Natural killer cell treated with Interleukin-12 subunit alpha and Interleukin-12 subunit beta and Interleukin-15 and Interleukin-18, amount 100 ng/mL, for 72 hours (primary cell): ENCODE measurements around the gene TUFM. TPM values are rescaled to one million over a fixed set of nuclear protein-coding genes. Genes with fewer than 3 reads are reported as not detected.
A peak's percentile ranks its signal among the peaks of the same experiment; 100 is the strongest.
"Not testable (repeated sequence)": the region's sequence is repeated elsewhere in the genome, so short reads cannot be mapped to it uniquely, and the experiment has no call there.

Source experiments
- ATAC-seq, 2 donors: fragments of 150-1000 bp; cut with Tn5 transposase in 1 of 2; sonication (Bioruptor Pico), chemical (Tn5 transposase) in 1 of 2; 2 replicates each; pipeline ENCODE4 v1.10.0; 2021
- DNase-seq: peaks from one replicate; pipeline ENCODE4 v3.0.0; 2022; ENCODE audit warnings: low spot score
- H3K27ac Mint-ChIP-seq, 2 donors: 1 replicate in 1 of 2; 2 replicates in 1 of 2; pipeline ENCODE4 v1.8.0; 2022; ENCODE audit warnings: mixed read lengths in 2 of 2, mild to moderate bottlenecking in 1 of 2, moderate library complexity in 1 of 2
- H3K27me3 Mint-ChIP-seq, 2 donors: 1 replicate in 1 of 2; 2 replicates in 1 of 2; pipeline ENCODE4 v1.8.0; 2022; ENCODE audit warnings: mixed read lengths in 2 of 2
- H3K36me3 Mint-ChIP-seq: one replicate; pipeline ENCODE4 v1.8.0; 2022; ENCODE audit warnings: mixed read lengths
- H3K4me1 Mint-ChIP-seq, 2 donors: 1 replicate in 1 of 2; 2 replicates in 1 of 2; pipeline ENCODE4 v1.8.0; 2022; ENCODE audit warnings: low read depth in 2 of 2, mixed read lengths in 2 of 2, mild to moderate bottlenecking in 1 of 2
- H3K4me3 Mint-ChIP-seq: one replicate; pipeline ENCODE4 v1.8.0; 2022; ENCODE audit warnings: mixed read lengths
- H3K9me3 Mint-ChIP-seq: 2 replicates; pipeline ENCODE4 v1.8.0; 2022; ENCODE audit warnings: mixed read lengths
- total RNA-seq, 2 donors: library from RNA; stranded (reverse); gene quantifications; one replicate each; pipeline ENCODE4 v1.2.3, GENCODE V29; 2022

The TUFM gene
- total RNA-seq, 2 donors from 2014 or later, result 183 to 358 TPM

DNA sequence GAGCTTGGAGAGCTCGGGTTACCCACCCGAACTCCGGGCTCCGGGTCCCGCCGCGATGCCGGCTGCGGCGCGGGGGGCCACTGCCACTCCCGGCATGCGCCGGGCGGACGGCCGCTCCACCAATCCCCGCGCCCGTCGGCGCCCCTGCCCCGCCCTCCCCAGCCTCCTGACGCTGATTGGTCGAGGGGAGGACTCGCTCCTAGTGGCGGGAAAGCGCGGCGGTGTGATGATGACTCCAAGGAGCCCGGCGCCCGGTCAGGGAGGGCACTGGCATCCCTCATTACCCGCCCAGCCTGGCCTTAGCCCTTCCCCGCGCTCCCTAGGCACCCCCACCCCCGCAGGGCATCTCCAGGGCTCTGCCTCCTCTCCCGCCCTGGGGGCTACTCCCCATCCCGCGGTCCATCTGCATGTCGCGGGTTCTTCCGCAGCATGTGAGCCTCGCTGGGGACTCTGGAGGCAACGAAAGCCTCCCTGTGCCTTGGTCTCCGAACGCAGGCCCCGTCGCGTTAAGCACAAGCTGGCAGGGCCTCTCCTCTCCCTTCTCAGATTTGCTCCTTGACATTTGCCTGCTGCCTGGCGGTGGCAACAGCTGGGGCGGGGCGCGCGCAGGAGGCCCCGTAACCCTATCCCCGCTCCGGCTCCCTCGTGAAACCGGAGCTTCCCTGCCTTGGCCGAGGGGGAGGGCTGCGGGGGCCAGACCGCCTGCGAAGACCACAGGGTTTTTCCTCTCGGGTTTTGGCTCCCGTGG, 33.9 kb upstream of the TUFM start:
- H3K4me1 Mint-ChIP-seq, result peaks cover 21 to 27% of the 10 kb centered on the region in 2 donors
- no peak overlapping the region for H3K27ac Mint-ChIP-seq
- peaks cover 5 to 7% of the 10 kb centered on the region in 2 donors for H3K27me3 Mint-ChIP-seq
- peaks cover 4% of the 10 kb centered on the region for H3K36me3 Mint-ChIP-seq
- ATAC-seq (peak; percentile 96 to 98), DNase-seq (peak; percentile 88)
- peak overlapping the region; percentile 84 for H3K4me3 Mint-ChIP-seq
- H3K9me3 Mint-ChIP-seq, result no peaks in the 10 kb centered on the region

DNA sequence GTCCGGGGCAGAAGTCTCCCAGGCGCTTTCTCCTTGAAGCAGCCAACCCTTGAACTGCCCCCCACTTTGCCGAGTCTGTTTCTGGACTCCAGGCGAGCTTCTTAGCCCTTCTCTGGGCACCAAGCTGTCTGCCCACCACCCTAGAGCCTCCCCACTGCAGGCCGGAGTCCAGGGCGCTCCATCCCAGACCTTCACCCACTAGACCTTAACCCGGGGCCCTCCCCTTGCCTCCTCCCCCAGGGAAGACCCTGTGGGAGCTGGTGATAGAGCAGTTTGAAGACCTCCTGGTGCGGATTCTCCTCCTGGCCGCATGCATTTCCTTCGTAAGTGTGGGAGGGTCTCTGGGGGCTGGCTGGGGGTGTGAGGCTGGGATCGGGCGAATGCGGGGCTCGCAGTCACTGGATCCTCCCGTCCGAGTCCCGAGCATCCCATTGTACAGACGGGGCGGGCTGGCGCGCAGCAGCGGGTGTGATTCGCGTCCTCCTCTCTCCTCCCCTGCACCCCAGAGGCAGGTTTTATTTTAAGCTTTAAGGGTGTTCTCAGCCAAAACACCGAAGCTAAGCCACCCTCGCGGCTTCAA, 33.2 kb upstream of the TUFM start:
- Mint-ChIP-seq H3K4me3 (peak overlapping the region; percentile 84), H3K27me3 (peaks cover 5 to 7% of the 10 kb centered on the region in 2 donors)

DNA sequence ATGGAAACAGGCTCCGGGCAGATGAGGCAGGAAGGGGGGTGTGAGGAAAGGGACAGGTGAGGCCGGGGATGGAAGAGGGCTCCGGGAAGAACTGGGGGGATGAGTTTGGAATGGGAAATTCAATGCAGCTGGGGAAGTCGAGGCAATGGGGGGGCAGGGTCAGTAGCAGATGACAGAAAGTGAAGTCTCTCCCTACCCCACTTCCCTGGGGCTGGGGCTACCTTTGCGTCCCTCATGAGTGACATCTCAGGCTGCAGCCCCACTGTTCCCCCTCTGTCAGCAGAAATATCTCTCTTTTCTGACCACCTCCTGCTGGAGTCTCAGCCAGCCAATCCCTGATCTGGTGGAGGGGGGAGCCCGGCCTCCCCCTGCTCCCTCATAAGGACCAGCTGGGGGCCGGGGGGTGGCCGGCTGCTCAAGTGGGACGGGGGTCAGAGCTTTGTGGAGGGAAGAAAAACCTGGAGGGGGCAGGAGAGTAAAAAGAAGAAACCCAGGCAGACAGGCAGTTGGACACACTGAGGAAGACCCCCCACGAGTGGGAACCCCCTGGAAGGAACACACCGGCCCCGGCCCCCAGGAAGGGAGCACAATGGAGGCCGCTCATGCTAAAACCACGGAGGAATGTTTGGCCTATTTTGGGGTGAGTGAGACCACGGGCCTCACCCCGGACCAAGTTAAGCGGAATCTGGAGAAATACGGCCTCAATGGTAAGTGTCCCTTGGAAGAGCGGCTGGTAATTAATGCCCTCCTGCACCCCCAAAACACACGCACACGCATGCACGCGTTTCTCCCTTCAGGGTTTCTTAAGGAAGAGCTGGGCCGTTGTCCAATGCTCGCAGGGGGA, 32.2 kb upstream of the TUFM start, which contains the start of gene ATP2A1:
TSS of gene ATP2A1 (plus strand) at position 406 of the 844 bp plus-strand sequence. CDS start at position 590, 184 bp downstream.
- H3K9me3 Mint-ChIP-seq, result no peaks in the 10 kb centered on the region

More for the DNA sequence above, 33.2 kb upstream of the TUFM start:
- Mint-ChIP-seq H3K36me3 (peaks cover 4% of the 10 kb centered on the region), H3K9me3 (no peaks in the 10 kb centered on the region), H3K4me1 (peaks cover 21 to 27% of the 10 kb centered on the region in 2 donors), H3K27ac (no peak overlapping the region)
- DNase-seq (no peak), ATAC-seq (peak; percentile 56 to 60)

GRCh38 chr16:28877655-28878000, 31.5 kb upstream of the TUFM start:
- DNase-seq (no peak), ATAC-seq (no peak)
- Mint-ChIP-seq H3K27ac (no peak overlapping the region), H3K36me3 (peaks cover 4% of the 10 kb centered on the region), H3K9me3 (no peaks in the 10 kb centered on the region), H3K4me3 (peak overlapping the region; percentile 21), H3K4me1 (peaks cover 21 to 27% of the 10 kb centered on the region in 2 donors), H3K27me3 (peaks cover 5 to 7% of the 10 kb centered on the region in 2 donors)

More for the DNA sequence above, 32.2 kb upstream of the TUFM start, which contains the start of gene ATP2A1:
- Mint-ChIP-seq H3K4me1 (peaks cover 21 to 27% of the 10 kb centered on the region in 2 donors), H3K4me3 (peak within 1 kb of the TSS; percentile 84), H3K27ac (no peak within 1 kb of the TSS), H3K27me3 (peaks cover 5 to 7% of the 10 kb centered on the region in 2 donors), H3K36me3 (peaks cover 4% of the 10 kb centered on the region)
- DNase-seq (no peak), ATAC-seq (no peak)

GRCh38 chr16:28876973-28877654, 31.0 kb upstream of the TUFM start:
- Mint-ChIP-seq H3K27ac (no peak overlapping the region), H3K27me3 (peaks cover 5 to 7% of the 10 kb centered on the region in 2 donors), H3K9me3 (no peaks in the 10 kb centered on the region), H3K4me1 (peaks cover 21 to 27% of the 10 kb centered on the region in 2 donors), H3K4me3 (no peak overlapping the region), H3K36me3 (peaks cover 4% of the 10 kb centered on the region)
- peak in 1 of 2 donors; percentile 29 for ATAC-seq
- DNase-seq, result no peak

DNA sequence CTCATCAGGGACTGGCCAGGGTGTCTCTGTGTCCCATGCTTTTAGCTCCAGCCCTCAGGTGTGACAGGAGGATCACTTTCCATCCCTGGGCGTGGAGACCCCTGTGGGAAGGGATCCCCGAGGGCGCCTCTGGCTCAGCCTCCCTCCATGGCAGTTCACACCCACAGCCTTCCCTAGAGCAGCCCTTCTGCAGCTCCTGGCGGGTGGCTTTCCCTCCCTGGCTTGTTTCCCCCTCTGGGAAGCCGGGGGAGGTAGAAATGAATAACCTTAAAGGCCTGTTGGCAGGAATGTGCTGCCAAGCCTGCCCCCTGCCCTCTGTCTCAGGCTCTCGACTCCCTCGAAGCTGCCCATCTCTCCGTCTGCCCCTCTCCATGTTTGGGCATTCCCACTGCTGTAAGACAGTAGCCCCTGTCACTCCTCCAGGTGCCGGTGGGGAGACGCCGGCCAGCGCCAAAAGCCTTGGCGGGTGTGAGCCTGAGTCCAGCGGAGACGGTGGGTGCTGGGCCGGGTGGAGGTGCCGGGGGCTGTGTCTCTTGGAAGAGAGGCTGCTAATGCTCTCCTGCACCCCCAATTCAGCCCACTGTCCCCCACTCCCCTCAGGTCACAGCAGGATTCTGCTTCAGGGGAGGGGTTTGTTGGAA, 30.0 kb upstream of the TUFM start:
- H3K9me3 Mint-ChIP-seq, result no peaks in the 10 kb centered on the region

GRCh38 chr16:28875134-28876018, 29.2 kb upstream of the TUFM start:
- H3K27ac Mint-ChIP-seq, result no peak overlapping the region
- no peaks in the 10 kb centered on the region for H3K9me3 Mint-ChIP-seq
- no peak for ATAC-seq
- peaks cover under 1% of the 10 kb centered on the region for H3K36me3 Mint-ChIP-seq
- DNase-seq, result no peak
- no peaks in the 10 kb centered on the region for H3K27me3 Mint-ChIP-seq
- no peak overlapping the region for H3K4me3 Mint-ChIP-seq
- peaks cover 13 to 17% of the 10 kb centered on the region in 2 donors for H3K4me1 Mint-ChIP-seq

More for the DNA sequence above, 30.0 kb upstream of the TUFM start:
- Mint-ChIP-seq H3K27ac (no peak overlapping the region), H3K27me3 (peaks cover 2 to 4% of the 10 kb centered on the region in 2 donors), H3K36me3 (peaks cover 2% of the 10 kb centered on the region), H3K4me3 (no peak overlapping the region), H3K4me1 (peaks cover 19 to 23% of the 10 kb centered on the region in 2 donors)
- DNase-seq (no peak), ATAC-seq (no peak)

- H3K4me3 Mint-ChIP-seq, result no peak overlapping the region
- DNase-seq, result no peak
- H3K27me3 Mint-ChIP-seq, result no peaks in the 10 kb centered on the region
- H3K27ac Mint-ChIP-seq, result no peak overlapping the region
- peaks cover 12 to 16% of the 10 kb centered on the region in 2 donors for H3K4me1 Mint-ChIP-seq
- H3K36me3 Mint-ChIP-seq, result peaks cover 11% of the 10 kb centered on the region
- no peaks in the 10 kb centered on the region for H3K9me3 Mint-ChIP-seq
- ATAC-seq, result no peak
Measured at GRCh38 chr16:28874406-28874805, 28.3 kb upstream of the TUFM start.

GRCh38 chr16:28873543-28874201, 27.5 kb upstream of the TUFM start:
- no peak overlapping the region for H3K4me3 Mint-ChIP-seq
- H3K9me3 Mint-ChIP-seq, result no peaks in the 10 kb centered on the region
- peaks cover 8 to 9% of the 10 kb centered on the region in 2 donors for H3K4me1 Mint-ChIP-seq
- H3K27me3 Mint-ChIP-seq, result no peaks in the 10 kb centered on the region
- H3K36me3 Mint-ChIP-seq, result peaks cover 11% of the 10 kb centered on the region
- peak; percentile 69 to 77 for ATAC-seq
- peak; percentile 74 for DNase-seq
- H3K27ac Mint-ChIP-seq, result no peak overlapping the region

DNA sequence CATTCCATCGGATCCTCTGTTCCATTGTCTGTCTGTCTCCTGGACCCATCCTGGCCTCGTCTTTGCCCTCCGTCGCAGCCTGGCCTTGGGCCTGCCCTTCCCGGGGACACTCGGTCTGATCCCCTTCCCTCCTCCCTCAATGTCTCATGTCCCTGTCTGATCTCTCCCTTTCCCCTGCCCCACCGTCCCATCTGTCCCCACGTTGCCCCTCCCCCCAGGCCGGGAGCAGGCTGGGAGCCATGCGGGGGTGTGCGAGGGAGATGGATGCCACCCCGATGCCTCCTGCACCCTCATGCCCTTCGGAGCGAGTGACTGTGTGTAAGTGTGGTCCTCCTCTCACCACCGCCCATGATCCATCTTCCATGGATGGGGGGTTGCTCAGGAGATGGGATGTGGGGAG, 26.8 kb upstream of the TUFM start:
- Mint-ChIP-seq H3K4me1 (peaks cover 3 to 8% of the 10 kb centered on the region in 2 donors), H3K27ac (no peak overlapping the region), H3K4me3 (no peak overlapping the region), H3K9me3 (no peaks in the 10 kb centered on the region), H3K36me3 (peaks cover 11% of the 10 kb centered on the region), H3K27me3 (no peaks in the 10 kb centered on the region)
- DNase-seq (no peak), ATAC-seq (no peak)

DNA sequence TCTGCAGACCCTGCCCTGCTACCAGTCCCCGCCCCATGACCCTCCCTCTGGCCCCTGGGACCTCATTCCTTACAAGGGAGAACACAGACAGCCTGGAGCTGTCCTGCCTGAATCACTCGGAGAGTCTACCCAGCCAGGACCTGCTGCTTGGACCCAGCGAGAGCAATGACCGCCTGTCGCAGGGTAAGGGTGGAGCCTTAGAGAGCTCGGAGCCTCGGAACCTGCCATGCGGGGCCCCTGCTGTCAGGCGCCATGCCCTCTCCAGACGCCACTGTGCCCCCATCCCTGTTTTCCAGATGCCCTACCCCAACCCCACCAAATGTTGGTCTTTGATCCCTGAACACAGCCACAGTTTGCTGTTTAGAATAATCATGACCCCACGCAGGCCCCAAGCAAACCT, 23.1 kb upstream of the TUFM start:
- H3K9me3 Mint-ChIP-seq, result no peaks in the 10 kb centered on the region
- ATAC-seq (no peak), DNase-seq (peak; percentile 60)
- H3K4me1 Mint-ChIP-seq, result peaks cover 16 to 18% of the 10 kb centered on the region in 2 donors
- H3K27me3 Mint-ChIP-seq, result no peaks in the 10 kb centered on the region
- H3K4me3 Mint-ChIP-seq, result no peak overlapping the region
- H3K36me3 Mint-ChIP-seq, result peaks cover 11% of the 10 kb centered on the region
- no peak overlapping the region for H3K27ac Mint-ChIP-seq

DNA sequence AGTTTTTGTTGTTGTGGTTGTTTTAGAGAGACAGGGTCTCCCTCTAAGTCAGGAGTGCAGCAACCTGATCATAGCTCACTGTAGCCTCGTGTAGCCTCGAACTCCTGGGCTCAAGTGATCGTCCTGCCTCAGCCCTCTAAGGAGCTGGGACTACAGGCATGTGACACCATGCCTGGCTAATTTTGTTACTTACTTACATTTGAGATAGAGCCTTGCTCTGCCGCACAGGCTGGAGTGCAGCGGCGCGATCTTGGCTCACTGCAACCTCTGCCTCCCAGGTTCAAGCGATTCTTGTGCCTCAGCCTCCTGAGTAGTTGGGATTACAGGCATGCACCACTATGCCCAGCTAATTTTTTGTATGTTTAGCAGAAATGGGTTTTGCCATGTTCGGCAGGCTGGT, 21.5 kb upstream of the TUFM start:
- not testable (repeated sequence) for H3K9me3 Mint-ChIP-seq, ATAC-seq, H3K27ac Mint-ChIP-seq, H3K27me3 Mint-ChIP-seq, H3K4me3 Mint-ChIP-seq
- DNase-seq, result peak; percentile 25
- Mint-ChIP-seq H3K4me1 (peaks cover 21 to 26% of the 10 kb centered on the region in 2 donors), H3K36me3 (peaks cover 11% of the 10 kb centered on the region)
